Measurements from ENCODE around the gene CACNA1B. TPM values are rescaled to one million over a fixed set of nuclear protein-coding genes. Genes with fewer than 3 reads are reported as not detected.

CACNA1B gene
- polyA plus RNA-seq, 4 donors, result under 0.01 to 0.91 (median 0.18) TPM; not detected in 1

DNA sequence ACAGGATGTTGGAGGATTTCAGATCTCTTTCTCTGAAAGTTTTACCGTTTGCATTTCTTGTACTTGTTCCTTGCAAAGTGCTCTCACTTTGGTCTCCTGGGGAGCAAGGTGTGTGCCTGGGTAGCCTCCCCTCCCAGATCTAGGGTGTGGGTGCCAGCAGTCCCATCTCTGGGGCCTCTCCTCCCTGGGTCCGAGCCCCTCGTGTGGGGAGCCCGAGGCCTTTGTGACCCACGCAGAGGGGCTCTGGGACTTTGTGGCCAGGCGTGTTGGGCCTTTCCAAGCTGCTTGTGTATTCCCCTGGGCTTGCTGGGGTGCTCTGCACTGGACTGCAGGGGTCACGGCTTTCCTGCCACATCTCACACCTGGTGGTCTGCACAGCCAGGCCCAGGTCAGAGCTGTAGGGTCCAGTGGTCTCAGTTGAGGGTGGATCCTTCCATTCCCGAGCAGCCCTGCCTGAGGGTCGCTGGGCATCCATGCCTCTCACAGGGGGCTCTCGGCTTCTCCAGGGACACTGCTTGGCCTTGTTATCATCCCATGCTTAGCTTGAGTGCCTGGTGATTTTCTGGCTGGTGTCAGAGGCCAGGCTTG is 96.3 kb downstream of the CACNA1B start:
- Histone ChIP-seq H3K4me1 (ENCODE audit: control insufficient read depth in 3 of 3, insufficient read depth in 2 of 3, low read depth in 1 of 3, low read length in 2 of 3) (no peaks in the 10 kb centered on the region), H3K9me3 (ENCODE audit: control insufficient read depth in 2 of 2, insufficient read depth in 1 of 2, low read depth in 1 of 2, low read length in 1 of 2) (no peaks in the 10 kb centered on the region), H3K36me3 (ENCODE audit: control insufficient read depth in 3 of 3, insufficient read depth in 2 of 3, low read depth in 1 of 3, low read length in 3 of 3) (no peaks in the 10 kb centered on the region), H3K4me3 (ENCODE audit: low read depth in 1 of 3, low read length in 3 of 3) (no peak overlapping the region), H3K27me3 (ENCODE audit: control insufficient read depth in 3 of 3, insufficient read depth in 3 of 3, low read length in 3 of 3) (no peaks in the 10 kb centered on the region), H3K27ac (ENCODE audit: low read depth in 1 of 3, low read length in 2 of 3) (no peak overlapping the region)
- FAIRE-seq (no peak), DNase-seq (no peak)
- 61 to 79% (median 68%) methylated on average over 10 of the region's 10 CpGs for WGBS, 3 donors

DNA sequence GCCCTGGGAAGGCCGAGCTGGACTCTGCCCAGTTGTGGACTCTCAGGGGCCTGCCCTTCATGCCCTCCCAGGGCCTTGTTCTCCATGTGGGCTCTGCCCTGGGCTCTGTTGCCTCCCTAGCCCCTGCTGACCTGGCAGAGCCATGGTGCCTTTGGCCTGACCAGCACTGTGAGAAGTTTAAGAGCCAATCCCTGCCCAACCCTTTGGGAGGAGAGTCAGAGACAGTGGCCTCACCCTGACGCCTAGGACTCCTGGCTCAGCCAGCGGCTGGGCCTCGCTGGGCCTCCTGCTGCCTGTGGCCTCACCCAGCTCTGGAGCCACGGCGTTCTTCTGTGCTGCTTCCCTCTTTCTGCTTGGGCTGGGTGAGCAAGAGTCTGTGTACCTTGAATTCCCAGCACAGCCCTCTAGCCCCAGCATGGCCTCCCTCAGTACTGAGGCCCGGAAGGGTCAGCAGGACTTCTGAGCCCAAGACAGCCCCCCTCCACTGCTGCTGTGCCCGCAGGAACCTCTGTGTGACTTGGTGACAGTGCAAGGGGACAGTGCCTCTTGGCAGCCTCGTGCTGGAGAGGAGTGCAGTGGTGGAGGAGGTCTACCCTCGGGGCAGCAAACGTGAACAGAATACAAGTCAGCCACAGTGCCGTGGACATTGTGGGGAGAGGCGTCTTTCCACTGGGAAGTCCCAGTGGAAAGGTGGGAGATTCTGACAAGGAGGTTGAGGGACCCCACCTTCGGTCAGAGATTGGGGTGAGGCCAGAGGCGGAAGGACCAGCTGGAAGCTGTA is 97.4 kb downstream of the CACNA1B start:
- Histone ChIP-seq H3K4me1 (ENCODE audit: control insufficient read depth in 3 of 3, insufficient read depth in 2 of 3, low read depth in 1 of 3, low read length in 2 of 3) (no peaks in the 10 kb centered on the region), H3K36me3 (ENCODE audit: control insufficient read depth in 3 of 3, insufficient read depth in 2 of 3, low read depth in 1 of 3, low read length in 3 of 3) (no peaks in the 10 kb centered on the region), H3K4me3 (ENCODE audit: low read depth in 1 of 3, low read length in 3 of 3) (no peak overlapping the region), H3K27ac (ENCODE audit: low read depth in 1 of 3, low read length in 2 of 3) (no peak overlapping the region), H3K9me3 (ENCODE audit: control insufficient read depth in 2 of 2, insufficient read depth in 1 of 2, low read depth in 1 of 2, low read length in 1 of 2) (no peaks in the 10 kb centered on the region), H3K27me3 (ENCODE audit: control insufficient read depth in 3 of 3, insufficient read depth in 3 of 3, low read length in 3 of 3) (no peaks in the 10 kb centered on the region)
- FAIRE-seq (no peak), DNase-seq (no peak)
- 67 to 84% (median 72%) methylated on average over 15 of the region's 15 CpGs for WGBS, 3 donors

- H3K36me3 ChIP-seq (ENCODE audit: control insufficient read depth in 3 of 3, insufficient read depth in 2 of 3, low read depth in 1 of 3, low read length in 3 of 3), result no peaks in the 10 kb centered on the region
- 80 to 84% (median 83%) methylated on average over 6 of the region's 6 CpGs for WGBS, 3 donors
- H3K27me3 ChIP-seq (ENCODE audit: control insufficient read depth in 3 of 3, insufficient read depth in 3 of 3, low read length in 3 of 3), result no peaks in the 10 kb centered on the region
- FAIRE-seq, result no peak
- H3K27ac ChIP-seq (ENCODE audit: low read depth in 1 of 3, low read length in 2 of 3), result no peak overlapping the region
- no peaks in the 10 kb centered on the region for H3K9me3 ChIP-seq (ENCODE audit: control insufficient read depth in 2 of 2, insufficient read depth in 1 of 2, low read depth in 1 of 2, low read length in 1 of 2)
- DNase-seq, result no peak
- H3K4me1 ChIP-seq (ENCODE audit: control insufficient read depth in 3 of 3, insufficient read depth in 2 of 3, low read depth in 1 of 3, low read length in 2 of 3), result no peaks in the 10 kb centered on the region
- H3K4me3 ChIP-seq (ENCODE audit: low read depth in 1 of 3, low read length in 3 of 3), result no peak overlapping the region
Measured at GRCh38 chr9:137975527-137975913, 97.9 kb downstream of the CACNA1B start.

- H3K27ac ChIP-seq (ENCODE audit: low read depth in 1 of 3, low read length in 2 of 3), result no peak overlapping the region
- H3K36me3 ChIP-seq (ENCODE audit: control insufficient read depth in 3 of 3, insufficient read depth in 2 of 3, low read depth in 1 of 3, low read length in 3 of 3), result no peaks in the 10 kb centered on the region
- FAIRE-seq (no peak), DNase-seq (no peak)
- WGBS, 3 donors, result 83 to 89% (median 86%) methylated on average over 8 of the region's 8 CpGs
- no peaks in the 10 kb centered on the region for H3K9me3 ChIP-seq (ENCODE audit: control insufficient read depth in 2 of 2, insufficient read depth in 1 of 2, low read depth in 1 of 2, low read length in 1 of 2)
- no peaks in the 10 kb centered on the region for H3K27me3 ChIP-seq (ENCODE audit: control insufficient read depth in 3 of 3, insufficient read depth in 3 of 3, low read length in 3 of 3)
- no peaks in the 10 kb centered on the region for H3K4me1 ChIP-seq (ENCODE audit: control insufficient read depth in 3 of 3, insufficient read depth in 2 of 3, low read depth in 1 of 3, low read length in 2 of 3)
- H3K4me3 ChIP-seq (ENCODE audit: low read depth in 1 of 3, low read length in 3 of 3), result no peak overlapping the region
Measured at GRCh38 chr9:137975936-137976565, 98.5 kb downstream of the CACNA1B start.

DNA sequence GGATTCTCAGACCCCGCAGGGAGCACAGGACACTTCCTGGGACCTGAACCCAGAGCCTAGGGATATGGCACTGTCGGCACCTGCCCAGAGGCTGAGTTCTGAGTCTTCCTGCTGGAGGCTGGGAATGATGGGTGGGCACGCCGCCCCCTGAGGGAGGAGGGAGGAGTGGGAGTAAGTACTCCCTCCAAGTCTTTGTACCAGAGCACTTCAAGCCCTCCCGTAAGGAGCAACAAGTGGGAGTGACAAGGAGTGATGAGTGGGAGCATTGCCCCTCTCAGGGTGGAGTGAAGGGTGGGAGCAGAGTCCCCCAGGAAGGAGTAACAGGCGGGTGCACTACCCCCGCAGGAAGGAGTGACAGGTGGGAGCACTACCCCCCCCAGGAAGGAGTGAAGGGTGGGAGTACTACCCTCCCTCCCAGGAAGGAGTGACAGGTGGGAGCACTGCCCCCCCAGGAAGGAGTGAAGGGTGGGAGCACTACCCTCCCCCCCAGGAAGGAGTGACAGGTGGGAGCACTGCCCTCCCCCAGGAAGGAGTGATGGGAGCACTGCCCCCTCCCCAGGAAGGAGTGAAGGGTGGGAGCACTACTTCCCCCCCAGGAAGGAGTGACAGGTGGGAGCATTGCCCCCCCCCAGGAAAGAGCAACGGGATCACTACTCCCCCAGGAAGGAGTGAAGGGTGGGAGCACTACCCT is 100.1 kb downstream of the CACNA1B start:
- Histone ChIP-seq H3K27me3 (ENCODE audit: control insufficient read depth in 3 of 3, insufficient read depth in 3 of 3, low read length in 3 of 3) (no peaks in the 10 kb centered on the region), H3K4me3 (ENCODE audit: low read depth in 1 of 3, low read length in 3 of 3) (no peak overlapping the region), H3K9me3 (ENCODE audit: control insufficient read depth in 2 of 2, insufficient read depth in 1 of 2, low read depth in 1 of 2, low read length in 1 of 2) (no peaks in the 10 kb centered on the region), H3K27ac (ENCODE audit: low read depth in 1 of 3, low read length in 2 of 3) (no peak overlapping the region), H3K36me3 (ENCODE audit: control insufficient read depth in 3 of 3, insufficient read depth in 2 of 3, low read depth in 1 of 3, low read length in 3 of 3) (no peaks in the 10 kb centered on the region), H3K4me1 (ENCODE audit: control insufficient read depth in 3 of 3, insufficient read depth in 2 of 3, low read depth in 1 of 3, low read length in 2 of 3) (no peaks in the 10 kb centered on the region)
- WGBS, 3 donors, result 80 to 82% (median 81%) methylated on average over 8 of the region's 8 CpGs
- FAIRE-seq (no peak), DNase-seq (no peak)

- WGBS, 3 donors, result 71 to 82% (median 76%) methylated on average over 4 of the region's 4 CpGs
- FAIRE-seq (no peak), DNase-seq (no peak)
- Histone ChIP-seq H3K27ac (ENCODE audit: low read depth in 1 of 3, low read length in 2 of 3) (no peak overlapping the region), H3K27me3 (ENCODE audit: control insufficient read depth in 3 of 3, insufficient read depth in 3 of 3, low read length in 3 of 3) (no peaks in the 10 kb centered on the region), H3K4me3 (ENCODE audit: low read depth in 1 of 3, low read length in 3 of 3) (no peak overlapping the region), H3K36me3 (ENCODE audit: control insufficient read depth in 3 of 3, insufficient read depth in 2 of 3, low read depth in 1 of 3, low read length in 3 of 3) (no peaks in the 10 kb centered on the region), H3K4me1 (ENCODE audit: control insufficient read depth in 3 of 3, insufficient read depth in 2 of 3, low read depth in 1 of 3, low read length in 2 of 3) (no peaks in the 10 kb centered on the region), H3K9me3 (ENCODE audit: control insufficient read depth in 2 of 2, insufficient read depth in 1 of 2, low read depth in 1 of 2, low read length in 1 of 2) (no peaks in the 10 kb centered on the region)
Measured at GRCh38 chr9:137978262-137978714, 100.7 kb downstream of the CACNA1B start.

GRCh38 chr9:137982200-137982599 is 104.6 kb downstream of the CACNA1B start:
- Histone ChIP-seq H3K4me1 (ENCODE audit: control insufficient read depth in 3 of 3, insufficient read depth in 2 of 3, low read depth in 1 of 3, low read length in 2 of 3) (no peaks in the 10 kb centered on the region), H3K27ac (ENCODE audit: low read depth in 1 of 3, low read length in 2 of 3) (no peak overlapping the region), H3K9me3 (ENCODE audit: control insufficient read depth in 2 of 2, insufficient read depth in 1 of 2, low read depth in 1 of 2, low read length in 1 of 2) (no peaks in the 10 kb centered on the region), H3K36me3 (ENCODE audit: control insufficient read depth in 3 of 3, insufficient read depth in 2 of 3, low read depth in 1 of 3, low read length in 3 of 3) (no peaks in the 10 kb centered on the region), H3K4me3 (ENCODE audit: low read depth in 1 of 3, low read length in 3 of 3) (no peak overlapping the region), H3K27me3 (ENCODE audit: control insufficient read depth in 3 of 3, insufficient read depth in 3 of 3, low read length in 3 of 3) (no peaks in the 10 kb centered on the region)
- 72 to 88% (median 86%) methylated on average over 1 of the region's 1 CpG for WGBS, 3 donors
- DNase-seq, result no peak
- no peak for FAIRE-seq

GRCh38 chr9:137984005-137984404 is 106.4 kb downstream of the CACNA1B start:
- DNase-seq (no peak), FAIRE-seq (no peak)
- Histone ChIP-seq H3K27ac (ENCODE audit: low read depth in 1 of 3, low read length in 2 of 3) (no peak overlapping the region), H3K36me3 (ENCODE audit: control insufficient read depth in 3 of 3, insufficient read depth in 2 of 3, low read depth in 1 of 3, low read length in 3 of 3) (no peaks in the 10 kb centered on the region), H3K9me3 (ENCODE audit: control insufficient read depth in 2 of 2, insufficient read depth in 1 of 2, low read depth in 1 of 2, low read length in 1 of 2) (no peaks in the 10 kb centered on the region), H3K4me1 (ENCODE audit: control insufficient read depth in 3 of 3, insufficient read depth in 2 of 3, low read depth in 1 of 3, low read length in 2 of 3) (no peaks in the 10 kb centered on the region), H3K4me3 (ENCODE audit: low read depth in 1 of 3, low read length in 3 of 3) (no peak overlapping the region), H3K27me3 (ENCODE audit: control insufficient read depth in 3 of 3, insufficient read depth in 3 of 3, low read length in 3 of 3) (no peaks in the 10 kb centered on the region)
- WGBS, 3 donors, result 77 to 84% (median 79%) methylated on average over 16 of the region's 16 CpGs
